A549 treated with RU486 at 1 μM for 4 hours (cell line): Measurements from ENCODE around the gene DIS3L2. TPM values are rescaled to one million over a fixed set of nuclear protein-coding genes. Genes with fewer than 3 reads are reported as not detected.

ENCODE experiments used
- total RNA-seq: library from RNA; stranded (reverse); fragments of 200-300 nt; extraction: Qiagen RNA extraction; gene quantifications from 5 replicates; pipeline ENCODE4 v1.2.3, GENCODE V29; 2022; ENCODE audit warnings: low read depth

Gene DIS3L2
- total RNA-seq: 10.4 to 14.0 TPM (median 11.6 TPM) in 5 replicates

DNA sequence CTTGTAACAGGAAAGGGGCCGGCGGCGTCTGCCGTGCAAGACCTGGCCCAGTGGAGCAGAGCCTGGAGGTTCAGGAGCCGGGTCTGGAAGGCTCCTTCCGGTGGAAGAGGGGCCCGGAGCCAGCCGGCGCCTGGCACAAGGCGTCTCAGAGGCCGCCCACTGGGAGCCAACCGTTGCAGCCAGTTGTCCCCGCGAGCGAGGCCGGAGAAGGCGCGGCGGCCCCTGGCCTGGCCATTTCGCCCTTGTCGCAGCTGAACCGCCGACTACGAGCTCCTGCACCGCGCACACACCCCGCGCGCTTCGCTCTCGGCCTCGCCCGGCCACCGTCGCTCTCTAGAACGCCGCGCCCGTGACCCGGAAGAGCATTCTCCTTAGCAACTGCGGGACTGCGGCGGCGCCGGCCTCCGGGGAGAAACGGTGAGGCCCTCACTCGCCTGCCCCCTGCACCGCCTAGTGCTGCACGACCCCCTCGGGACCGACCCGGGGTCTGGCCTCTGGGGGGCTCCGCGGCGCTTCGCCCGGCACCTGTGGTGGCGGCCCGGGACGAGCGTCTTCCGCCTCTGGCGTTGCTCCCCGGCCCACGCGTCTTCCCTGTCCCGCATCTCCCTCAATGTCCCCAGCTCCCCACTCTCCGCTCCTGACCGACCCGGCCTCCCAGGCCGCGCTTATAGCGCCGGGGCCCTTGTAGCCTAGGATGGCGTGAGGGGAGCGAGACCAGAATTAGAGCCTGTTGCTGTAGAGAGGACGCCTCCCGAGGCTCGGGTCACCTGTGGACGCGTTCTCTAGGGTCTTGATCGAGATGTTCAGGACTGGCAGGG is at the start of gene DIS3L2:
DIS3L2 (plus strand) TSS at position 365 of the 818 bp plus-strand sequence. CDS start 53,215 bp downstream, outside the sequence.

GRCh38 chr2:231926180-231926741 is 35.3 kb upstream of the DIS3L2 start, which contains the start of gene NPPC:
Gene NPPC (minus strand): TSS chr2:231926396. CDS start chr2:231926249, 147 bp downstream.

GRCh38 chr2:232378735-232379151 is 417.2 kb downstream of the DIS3L2 start, which contains the start of gene ALPP:
Gene ALPP (plus strand): TSS chr2:232378751. CDS start chr2:232378803, 52 bp downstream.

Other genes starting within 250 kb of the DIS3L2 start
- 18.1 to 23.6 TPM (median 22.0 TPM) in 5 replicates for gene PDE6D, start 180.4 kb upstream of the DIS3L2 start, total RNA-seq
- gene COPS7B, start 175.3 kb upstream of the DIS3L2 start, total RNA-seq: 33.1 to 43.4 TPM (median 41.0 TPM) in 5 replicates
- gene NPPC, start 35.3 kb upstream of the DIS3L2 start, total RNA-seq: 0.22 to 0.40 TPM (median 0.34 TPM) in 3 of 5 replicates, not detected in the others